ENCODE data around the gene POLA2. TPM values are rescaled to one million over a fixed set of nuclear protein-coding genes. Genes with fewer than 3 reads are reported as not detected.
A peak's percentile ranks its signal among the peaks of the same experiment; 100 is the strongest.

The POLA2 gene
- total RNA-seq, 1 experiment from 2014 or later: 37.7 TPM

GRCh38 chr11:65254724-65255123 lies 7.0 kb upstream of the POLA2 start:
- H3T11ph ChIP-seq (ENCODE audit: low read length): no peak overlapping the region
- no peak for TF ChIP-seq CTCF (conservative IDR thresholded peaks at IDR 0.05)
- H3K9me3 Mint-ChIP-seq: no peaks in the 10 kb centered on the region

More at GRCh38 chr11:65254724-65255123, 7.0 kb upstream of the POLA2 start:
- Histone ChIP-seq H2BK120ac (ENCODE audit: low read depth, low read length, poor library complexity, severe bottlenecking) (no peak overlapping the region), H3K9ac (ENCODE audit: extremely low read depth, insufficient read length, low read length) (no peak overlapping the region), H3K27me3 (ENCODE audit: insufficient read depth, low read length) (no peaks in the 10 kb centered on the region), H3K79me1 (ENCODE audit: insufficient read depth, low read depth, low read length, poor library complexity, severe bottlenecking) (no peaks in the 10 kb centered on the region), H2AFZ (ENCODE audit: low read length) (no peak overlapping the region), H2BK20ac (ENCODE audit: low read depth, low read length, poor library complexity, severe bottlenecking) (no peak overlapping the region), H2BK5ac (ENCODE audit: insufficient read length, low read length) (no peak overlapping the region), H3K23me2 (ENCODE audit: insufficient read length, low read depth, low read length, poor library complexity, severe bottlenecking) (no peaks in the 10 kb centered on the region), H3K4ac (ENCODE audit: low read depth, low read length) (no peak overlapping the region), H3K4me1 (ENCODE audit: insufficient read depth, low read length) (no peaks in the 10 kb centered on the region), H4K91ac (ENCODE audit: insufficient read length, low read depth, low read length) (no peak overlapping the region), H3K27ac (ENCODE audit: insufficient read length, low read depth, low read length) (no peak overlapping the region), H2AK5ac (ENCODE audit: insufficient read length, low read length) (no peak overlapping the region), H3K9me3 (ENCODE audit: control insufficient read depth, low read depth, low read length) (no peaks in the 10 kb centered on the region), H4K20me1 (ENCODE audit: control insufficient read depth, insufficient read depth, insufficient read length) (no peaks in the 10 kb centered on the region), H2BK12ac (ENCODE audit: insufficient read length, low read depth, low read length) (no peak overlapping the region), H4K5ac (ENCODE audit: insufficient read length, low read depth, low read length) (no peak overlapping the region), H3K18ac (ENCODE audit: insufficient read length, low read depth, low read length) (no peak overlapping the region), H3K23ac (ENCODE audit: insufficient read length, low read depth, low read length) (no peak overlapping the region), H2BK15ac (ENCODE audit: low read depth, low read length) (no peak overlapping the region), H3K79me2 (ENCODE audit: insufficient read depth, low read length) (no peaks in the 10 kb centered on the region), H3K14ac (ENCODE audit: insufficient read depth, low read length) (no peak overlapping the region), H3K56ac (ENCODE audit: insufficient read length, low read depth, low read length) (no peak overlapping the region), H4K8ac (replicated peaks; ENCODE audit: insufficient read length, low read depth, low read length) (no peak overlapping the region), H3K4me2 (ENCODE audit: insufficient read depth, insufficient read length, low read length) (no peak overlapping the region)
- peak overlapping the region in 1 of 2 experiments; percentile 17; a peak in 1 of 5 replicates for H3K4me3 Mint-ChIP-seq
- 0 out of 4 replicates have a peak, but pooled peaks cover 0 to 2% of the 10 kb centered on the region in 2 experiments for H3K4me1 Mint-ChIP-seq
- H3K36me3 Mint-ChIP-seq (ENCODE audit: insufficient read depth in 1 of 3, low read depth in 3 of 3): no peaks in the 10 kb centered on the region
- no peak for DNase-seq
- H3K27me3 Mint-ChIP-seq (ENCODE audit: low read depth): peaks cover 3% of the 10 kb centered on the region; the same call in 1 of the 2 replicates
- no peak overlapping the region for H3K27ac Mint-ChIP-seq
- WGBS (ENCODE audit: extremely low coverage, insufficient read length, low lambda C conversion rate): no CpG with 5 or more reads among the region's 6 CpGs

All from H9 (cell line).